Heart left ventricle (tissue), 16 donors: ENCODE data around the gene DCHS2. TPM values are rescaled to one million over a fixed set of nuclear protein-coding genes. Genes with fewer than 3 reads are reported as not detected.

ENCODE experiments used
- ATAC-seq, 4 donors: fragments of 200-7000 bp; cut with Tn5 transposase; one replicate each; pipeline ENCODE4 v1.9.1; 2020 to 2022; ENCODE audit warnings: moderate library complexity in 4 of 4, mild to moderate bottlenecking in 3 of 4, moderate number of reproducible peaks in 1 of 4
- DNase-seq, 5 donors: peaks; one replicate each; pipeline ENCODE4 v3.0.0-alpha.2; 2020
- H3K27ac ChIP-seq, 12 donors: fragments of 200-600 bp; sonication (generic) in 4 of 12; one replicate each; pipeline versions ENCODE4 v1.5.0 to v1.8.0; 2016 to 2022; ENCODE audit warnings: mild to moderate bottlenecking in 2 of 12
- H3K27me3 ChIP-seq, 9 donors: fragments of 200-600 bp; sonication (generic) in 2 of 9; one replicate each; pipeline versions ENCODE4 v1.5.1 to v1.8.0; 2016 to 2022; ENCODE audit warnings: mild to moderate bottlenecking in 3 of 9
- H3K36me3 ChIP-seq, 9 donors: fragments of 200-600 bp; sonication (generic) in 2 of 9; one replicate each; pipeline versions ENCODE4 v1.5.0 to v1.8.0; 2018 to 2022; ENCODE audit warnings: mild to moderate bottlenecking in 2 of 9
- H3K4me1 ChIP-seq, 12 donors: fragments of 200-600 bp; sonication (generic) in 4 of 12; one replicate each; pipeline versions ENCODE4 v1.5.0 to v1.8.0; 2016 to 2022; ENCODE audit warnings: mild to moderate bottlenecking in 3 of 12
- H3K4me3 ChIP-seq, 12 donors: fragments of 200-600 bp; sonication (generic) in 4 of 12; one replicate each; pipeline versions ENCODE4 v1.5.0 to v1.8.0; 2017 to 2022; ENCODE audit warnings: mild to moderate bottlenecking in 9 of 12, moderate library complexity in 4 of 12
- H3K9me3 ChIP-seq, 12 donors: fragments of 200-600 bp; sonication (generic) in 4 of 12; one replicate each; pipeline versions ENCODE4 v1.5.0 to v1.8.0; 2016 to 2022; ENCODE audit warnings: mild to moderate bottlenecking in 1 of 12
- CTCF ChIP-seq, 12 donors: fragments of 200-600 bp; sonication (generic) in 4 of 12; IDR thresholded peaks; one replicate each; pipeline versions ENCODE4 v1.5.0 to v1.8.0; 2018 to 2022; ENCODE audit warnings: antibody characterized with exemption in 12 of 12, mild to moderate bottlenecking in 5 of 12
- POLR2A ChIP-seq, 2 donors: fragments of 450-650 bp; IDR thresholded peaks; one replicate each; pipeline ENCODE4 v1.6.1; 2017; ENCODE audit warnings: antibody characterized with exemption in 2 of 2, mild to moderate bottlenecking in 2 of 2, moderate library complexity in 2 of 2
- WGBS, 4 donors: extraction: QIAGEN DNeasy Blood & Tissue Kit in 2 of 4; methylation state at CpG; one replicate each; pipeline versions ENCODE4 v1.1.5 to v1.1.7; 2013 to 2018; 5-methylcytosine and 5-hydroxymethylcytosine counted together
- intact Hi-C, 10 donors: fragments of 100-400 bp; cut with DNase I; formaldehyde crosslinking; loops; one replicate each; pipeline versions ENCODE4 v1.11.1 to v1.14.2; 2022
- polyA plus RNA-seq, 2 donors: library from polyadenylated mRNA; stranded (reverse); fragments of 200-250 nt; gene quantifications; one replicate each; pipeline ENCODE4 v1.2.3, GENCODE V29; 2013
- total RNA-seq, 9 donors: library from RNA; depleted of rRNA in 2 of 9; stranded (reverse); fragments of >200 nt in 2 of 9; fragmentation: NEBNext Ultra II Directional in 3 of 9; extraction: Animal tissue kit (Norgen Biotek cat#: 25700) in 3 of 9; gene quantifications; one replicate each; pipeline versions ENCODE4 v1.1.0 to v1.2.4, GENCODE V29; 2016 to 2023
- donor health status: ischemic (EF 13 %, LVEDD 7.1; RV severe dilation, severe dysfunction).
- donor health status: healthy with polysubstance abuse.
- donor health status: DM: no; HTN: yes; CAD: no.
- donor health status: DM: no; HTN: no; CAD: no.
- donor health status: ischemic (EF 25% LVEDD 6.9; RV normal size, moderate dysfunction).
- donor health status: ischemic (EF 25% LVEDD 5.7; RV mildly dilated, moderate dysfunction).
- donor health status: healthy.
- donor health status: DM: yes; HTN: yes; CAD: no.
- donor health status: ischemic (EF 35%, LVEDD 5.7; RV mildly dilated, moderate dysfunction).
- donor health status: nonischemic (EF 11% LVEDD 7.7; RV severe dilation, severe dysfunction).
- donor health status: DM: yes; HTN: yes; CAD: no.
- donor health status: PGD.
- donor health status: ischemic (EF 29% LVEDD 5.4; RV normal size, mild dysfunction).
- donor health status: nonischemic (EF 23%, LVEDD 6.1; RV moderate dilation, normal function).

Gene DCHS2
- total and polyA plus RNA-seq, 11 donors: under 0.01 to 0.49 (median 0.15) TPM; not detected in 5

GRCh38 chr4:154473497-154473896 is 18.1 kb downstream of the DCHS2 start:
- Histone ChIP-seq H3K36me3 (no peaks in the 10 kb centered on the region), H3K4me1 (no peaks in the 10 kb centered on the region)
- WGBS, 4 donors: 74 to 77% (median 77%) methylated on average over 6 of the region's 6 CpGs

GRCh38 chr4:154472858-154473257 is 18.7 kb downstream of the DCHS2 start:
- peaks cover 0 to 17% (median 0%) of the 10 kb centered on the region in 9 donors for H3K27me3 ChIP-seq
- ATAC-seq: no peak

More at GRCh38 chr4:154473497-154473896, 18.1 kb downstream of the DCHS2 start:
- no peak for ATAC-seq
- H3K4me3 ChIP-seq: no peak overlapping the region
- H3K27ac ChIP-seq: no peak overlapping the region
- DNase-seq: no peak
- no peaks in the 10 kb centered on the region for H3K9me3 ChIP-seq
- no peak for TF ChIP-seq CTCF (IDR thresholded peaks at IDR 0.05)
- peaks cover 0 to 16% (median 0%) of the 10 kb centered on the region in 9 donors for H3K27me3 ChIP-seq
- intact Hi-C loops: no loop called here

GRCh38 chr4:154471526-154472331 is 19.9 kb downstream of the DCHS2 start:
- ATAC-seq: no peak
- H3K27ac ChIP-seq: no peak overlapping the region
- WGBS, 4 donors: 55 to 63% (median 60%) methylated on average over 4 of the region's 4 CpGs

More at GRCh38 chr4:154472858-154473257, 18.7 kb downstream of the DCHS2 start:
- intact Hi-C loops: no loop called here
- TF ChIP-seq POLR2A (IDR thresholded peaks at IDR 0.05) (no peak), CTCF (IDR thresholded peaks at IDR 0.05) (no peak)
- Histone ChIP-seq H3K4me1 (no peaks in the 10 kb centered on the region), H3K4me3 (no peak overlapping the region), H3K9me3 (no peaks in the 10 kb centered on the region), H3K36me3 (no peaks in the 10 kb centered on the region), H3K27ac (no peak overlapping the region)
- no peak for DNase-seq
- 68 to 91% (median 87%) methylated on average over 1 of the region's 1 CpG for WGBS, 4 donors

More at GRCh38 chr4:154471526-154472331, 19.9 kb downstream of the DCHS2 start:
- H3K4me1 ChIP-seq: no peaks in the 10 kb centered on the region
- H3K9me3 ChIP-seq: no peaks in the 10 kb centered on the region
- DNase-seq: no peak
- no peaks in the 10 kb centered on the region for H3K36me3 ChIP-seq
- intact Hi-C loops: no loop called here
- H3K27me3 ChIP-seq: peaks cover 0 to 17% (median 0%) of the 10 kb centered on the region in 9 donors
- no peak overlapping the region for H3K4me3 ChIP-seq
- TF ChIP-seq CTCF (IDR thresholded peaks at IDR 0.05) (no peak), POLR2A (IDR thresholded peaks at IDR 0.05) (no peak)
